GM19025 (cell line): ENCODE data around the gene ICAM3.
"Not testable (repeated sequence)": the region's sequence is repeated elsewhere in the genome, so short reads cannot be mapped to it uniquely, and the experiment has no call there.

Experiments used
- ATAC-seq: cut with Tn5 transposase; IDR thresholded peaks from one replicate; pipeline ENCODE4 v1.9.1; 2021; ENCODE audit warnings: mild to moderate bottlenecking, low read depth, moderate library complexity; ENCODE audit not compliant: unreplicated experiment

Gene ICAM3

GRCh38 chr19:10352764-10353671, 13.6 kb upstream of the ICAM3 start:
- ATAC-seq: no peak

DNA sequence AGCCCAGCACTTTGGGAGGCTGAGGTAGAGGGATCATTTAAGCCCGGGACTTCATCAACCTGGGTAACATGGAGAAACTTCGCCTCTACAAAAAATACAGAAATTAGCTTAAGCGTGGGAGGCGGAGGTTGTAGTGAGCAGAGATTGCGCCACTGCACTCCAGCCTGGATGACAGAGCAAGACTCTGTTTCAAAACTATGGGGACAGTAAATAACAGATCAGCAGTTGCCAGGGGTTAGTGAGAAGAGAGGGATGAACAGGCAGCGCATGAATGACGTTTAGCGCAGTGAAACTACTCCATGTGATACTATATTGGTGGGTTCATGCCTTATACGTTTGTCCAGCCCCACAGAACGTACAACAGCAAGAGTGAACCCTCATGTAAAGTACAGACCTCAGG, 7.1 kb upstream of the ICAM3 start:
- no peak for ATAC-seq

- no peak for ATAC-seq
Observed at GRCh38 chr19:10344780-10345179, 5.4 kb upstream of the ICAM3 start.

- no peak for ATAC-seq
Observed at GRCh38 chr19:10343495-10343894, 4.1 kb upstream of the ICAM3 start.

DNA sequence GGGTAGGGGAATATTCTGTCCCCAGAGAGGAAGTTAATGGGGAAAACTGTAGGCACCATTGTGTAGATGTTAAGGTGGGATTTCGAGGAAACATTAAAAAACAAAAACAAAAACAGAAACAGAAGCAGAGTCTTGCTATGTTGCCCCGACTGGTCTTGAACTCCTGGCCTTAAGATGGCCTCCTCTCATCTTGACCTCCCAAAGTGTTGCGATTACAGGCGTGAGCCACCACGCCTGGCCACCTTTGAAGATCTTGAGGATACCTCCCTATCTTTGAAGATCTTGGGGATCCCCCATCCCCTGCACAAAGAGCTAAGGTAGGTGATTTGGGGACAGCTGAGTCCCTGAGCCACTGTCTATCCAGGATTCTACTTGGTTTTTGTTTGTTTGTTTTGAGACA, 553 bp upstream of the ICAM3 start:
- no peak for ATAC-seq

DNA sequence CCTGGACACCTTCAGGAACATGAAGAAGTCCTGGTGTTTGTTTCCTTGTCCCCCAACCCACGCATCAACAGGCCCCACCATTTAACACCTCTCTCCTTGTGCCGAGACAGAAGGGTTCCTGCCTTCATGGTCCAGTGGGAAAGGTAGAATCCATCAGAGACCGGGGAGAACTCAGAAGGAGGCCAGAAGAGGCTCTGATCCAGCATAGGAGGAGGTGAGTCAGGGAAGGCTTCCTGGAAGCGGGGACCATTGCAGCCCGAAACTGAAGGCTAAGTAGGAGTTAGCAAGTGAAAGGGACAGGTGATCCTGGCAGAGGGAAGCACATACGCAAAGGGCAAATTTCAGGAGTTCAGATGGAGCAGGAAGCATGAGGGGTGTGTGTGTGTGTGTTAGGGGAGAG, 484 bp downstream of the ICAM3 start:
- ATAC-seq: no peak

GRCh38 chr19:10336725-10337124, 2.7 kb downstream of the ICAM3 start:
- ATAC-seq: not testable (repeated sequence)

DNA sequence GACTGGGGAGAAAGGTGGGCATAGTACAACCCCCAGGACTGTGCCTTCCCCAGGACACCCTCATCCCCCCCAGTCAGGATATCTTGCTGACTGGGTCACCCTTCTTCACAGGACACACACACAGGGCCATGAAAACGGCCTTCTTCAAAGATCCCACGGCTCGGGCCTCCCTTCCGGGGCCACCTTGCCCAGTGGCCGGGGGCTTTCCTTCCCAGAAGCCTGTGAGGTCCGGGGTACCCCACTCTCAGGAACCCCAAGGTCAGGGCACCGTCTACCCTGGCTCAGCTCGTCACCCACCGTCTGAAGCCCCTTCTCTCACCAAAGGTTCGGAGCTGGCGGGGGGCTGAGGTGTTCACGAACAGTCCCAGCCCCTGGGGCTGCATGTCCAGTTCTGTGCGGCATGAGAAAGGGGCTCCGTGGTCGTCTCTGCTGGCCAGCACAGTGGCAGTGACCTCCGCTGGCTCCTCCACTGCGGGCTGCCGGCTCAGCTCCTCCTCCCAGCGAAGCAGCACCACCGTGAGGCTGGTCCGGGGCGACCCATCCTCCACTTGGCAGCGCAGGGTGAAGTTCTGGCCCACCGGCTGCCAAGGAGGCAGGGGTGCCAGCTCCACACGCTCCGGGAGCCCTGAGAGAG, 4.0 kb downstream of the ICAM3 start:
- ATAC-seq: no peak

DNA sequence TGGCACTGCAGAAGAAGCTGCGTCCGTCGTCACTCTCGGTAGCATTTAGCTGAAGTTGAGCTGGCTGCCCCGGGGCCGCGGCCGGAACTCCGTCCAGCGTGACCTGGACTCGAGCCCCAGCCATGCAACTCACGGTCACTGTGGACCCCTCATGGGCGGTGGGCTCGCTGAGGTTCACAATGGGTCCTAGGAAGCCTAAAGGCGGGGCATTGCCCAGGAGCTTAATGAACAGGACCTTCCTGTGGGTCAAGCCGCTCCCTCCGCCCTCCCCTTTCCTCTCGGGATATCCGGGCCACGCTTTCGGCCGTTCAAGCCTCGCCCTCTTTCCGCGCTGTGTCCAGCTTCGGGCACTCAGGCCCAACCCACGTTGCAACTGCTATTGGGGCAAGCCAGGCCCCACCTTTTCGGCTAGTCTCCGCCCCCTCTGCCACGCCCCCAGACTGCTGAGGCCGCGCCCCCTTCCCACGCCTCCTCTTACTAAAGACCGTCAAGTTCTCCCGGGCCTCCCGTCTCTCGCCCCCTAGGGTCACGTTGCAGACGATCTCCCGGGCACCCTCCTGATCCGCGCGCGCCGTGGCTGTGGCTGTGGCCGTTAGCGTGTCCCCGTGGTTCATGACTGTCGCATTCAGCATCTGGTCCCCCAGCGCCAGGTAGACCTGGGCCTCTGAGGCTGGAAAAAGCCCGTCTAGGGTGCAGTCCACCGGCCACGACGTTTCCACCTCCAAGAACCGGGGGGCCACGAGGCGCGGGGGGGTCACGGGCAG, 4.7 kb downstream of the ICAM3 start:
- ATAC-seq: no peak

DNA sequence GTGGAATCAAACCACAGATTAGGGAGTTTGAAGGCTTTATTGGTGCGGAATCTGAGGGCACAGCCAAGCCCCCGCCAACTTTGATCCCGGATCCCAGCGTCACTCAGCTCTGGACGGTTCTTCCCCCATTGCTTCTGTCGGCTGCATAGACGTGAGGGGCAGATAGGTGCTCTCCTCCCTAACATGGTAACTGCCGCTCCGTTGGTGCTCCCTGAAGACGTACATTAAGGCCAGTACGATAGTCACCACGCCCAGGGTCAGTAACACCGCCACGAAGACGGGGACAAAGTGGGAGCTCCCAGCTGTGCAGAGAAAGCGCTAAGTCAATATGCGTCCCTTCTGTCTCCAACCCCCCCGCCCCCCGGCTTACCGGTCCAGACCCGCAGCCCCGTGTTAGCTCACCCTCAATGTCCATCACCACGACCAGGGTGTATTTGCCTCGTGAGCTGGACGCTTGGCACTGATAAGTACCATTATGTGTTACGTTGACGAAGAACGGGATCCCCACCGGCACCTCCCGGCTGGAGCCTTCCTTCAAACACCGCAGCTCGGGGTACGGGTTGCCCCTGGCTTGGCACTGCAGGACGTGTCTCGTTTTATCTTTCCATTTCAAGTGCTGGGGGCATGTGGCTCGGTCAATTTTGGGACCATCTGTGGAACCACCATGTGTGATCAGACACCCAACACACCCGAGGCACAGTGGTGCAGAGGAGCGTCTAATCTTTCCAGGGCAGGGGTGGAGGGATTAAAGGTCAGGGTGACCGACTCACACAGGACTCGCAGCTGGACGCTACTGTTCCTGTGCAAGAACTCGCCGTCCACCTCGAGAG, 5.5 kb downstream of the ICAM3 start:
- ATAC-seq: no peak

DNA sequence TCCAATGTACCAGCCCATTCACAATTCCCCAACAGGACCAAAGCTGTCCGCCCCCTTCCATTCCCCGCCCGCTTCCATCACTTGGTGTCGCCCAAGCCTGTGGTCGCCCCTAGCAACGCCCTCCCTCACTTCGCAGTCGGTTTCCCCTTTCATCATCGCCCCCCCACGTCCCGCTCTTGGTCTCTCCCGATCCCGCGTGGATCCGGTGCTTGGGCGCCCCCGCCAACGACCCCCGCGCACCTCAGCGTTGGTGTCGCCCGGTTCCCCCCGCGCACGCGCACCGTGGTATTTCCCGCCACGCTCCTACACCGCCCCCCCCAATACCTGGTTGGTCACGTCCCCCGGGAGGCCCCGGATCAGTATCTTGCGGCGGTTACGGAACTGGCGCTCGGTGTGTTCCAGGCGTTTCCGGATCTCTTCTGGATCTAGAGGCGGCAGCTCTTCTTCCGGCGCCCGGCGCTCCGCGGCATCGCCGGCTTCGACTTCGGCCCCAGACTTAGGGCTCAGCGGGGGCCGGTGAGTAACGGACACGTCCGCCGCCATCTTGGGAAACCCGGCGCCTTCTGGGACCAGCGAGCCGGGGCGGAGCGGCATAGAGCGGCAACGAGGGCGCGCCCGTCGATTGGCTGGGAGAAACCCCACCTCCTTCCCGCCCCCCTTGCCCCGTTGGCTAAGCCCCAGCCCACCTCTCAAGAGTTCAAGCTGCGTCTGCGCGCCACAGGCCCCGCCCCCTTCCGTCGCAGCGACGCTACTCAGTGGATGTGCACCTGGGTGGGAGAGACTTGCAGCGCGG, 6.3 kb downstream of the ICAM3 start, which contains the start of gene RAVER1:
Gene RAVER1 (minus strand): TSS at position 565 of the 793 bp plus-strand sequence. CDS start 22 bp downstream, at position 543.
- peak; percentile 92 for ATAC-seq

DNA sequence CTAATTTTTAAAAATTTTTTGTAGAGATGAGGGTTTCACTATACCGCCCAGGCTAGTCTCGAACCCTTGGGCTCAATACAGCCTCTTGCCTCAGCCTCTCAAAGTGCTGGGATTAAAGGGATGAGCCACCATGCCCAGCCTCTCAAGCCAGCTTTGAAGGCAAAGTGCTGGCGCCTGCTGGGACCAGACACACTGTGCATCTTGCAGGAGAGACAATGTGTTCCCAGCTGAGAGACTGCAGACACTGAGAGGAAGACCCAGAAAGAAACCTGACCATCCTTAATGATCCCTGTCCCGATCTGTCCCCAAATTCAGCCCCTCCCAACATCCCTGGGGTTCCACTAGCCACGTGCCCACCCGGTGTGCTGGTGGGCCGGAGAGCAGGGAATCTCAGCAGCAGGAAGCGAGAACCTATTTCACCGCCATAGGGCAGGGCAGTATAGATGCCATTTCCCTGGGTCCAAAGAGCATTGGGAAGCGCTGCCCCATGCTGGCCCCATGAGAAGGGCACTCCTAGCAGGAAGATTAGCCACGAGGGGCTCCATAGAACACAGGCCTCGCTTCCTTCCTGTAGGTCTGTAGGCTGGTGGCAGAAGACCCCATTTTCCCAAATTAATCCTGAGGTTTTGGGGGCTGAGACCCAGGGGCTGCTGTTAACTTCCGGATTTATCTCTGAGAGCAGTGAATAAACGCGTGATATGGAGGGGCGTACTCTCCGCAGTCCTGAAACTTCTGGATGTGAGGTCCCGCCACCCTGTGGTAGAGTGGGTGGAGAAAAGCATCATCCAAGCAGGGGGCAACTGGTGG, 7.1 kb downstream of the ICAM3 start:
- no peak for ATAC-seq

DNA sequence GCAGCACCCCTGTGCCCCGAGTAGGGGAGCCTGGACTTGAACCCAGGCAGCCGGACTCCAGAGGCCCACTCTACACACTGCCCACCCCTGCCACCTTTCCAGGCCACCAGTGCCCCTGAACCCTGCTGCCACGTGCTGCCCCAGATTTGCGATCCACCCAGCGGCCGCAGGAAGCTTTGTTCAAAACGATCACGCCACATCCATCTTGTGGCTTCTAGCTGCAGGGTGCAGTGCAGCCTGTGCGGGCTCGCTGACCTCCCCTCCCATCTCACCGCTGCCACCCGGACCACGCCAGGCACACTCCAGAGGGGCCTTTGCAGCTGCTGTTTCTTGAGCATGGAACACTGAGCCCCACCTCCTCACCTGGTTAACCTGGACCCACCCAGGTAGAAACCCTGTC, 9.9 kb downstream of the ICAM3 start:
- ATAC-seq: no peak

DNA sequence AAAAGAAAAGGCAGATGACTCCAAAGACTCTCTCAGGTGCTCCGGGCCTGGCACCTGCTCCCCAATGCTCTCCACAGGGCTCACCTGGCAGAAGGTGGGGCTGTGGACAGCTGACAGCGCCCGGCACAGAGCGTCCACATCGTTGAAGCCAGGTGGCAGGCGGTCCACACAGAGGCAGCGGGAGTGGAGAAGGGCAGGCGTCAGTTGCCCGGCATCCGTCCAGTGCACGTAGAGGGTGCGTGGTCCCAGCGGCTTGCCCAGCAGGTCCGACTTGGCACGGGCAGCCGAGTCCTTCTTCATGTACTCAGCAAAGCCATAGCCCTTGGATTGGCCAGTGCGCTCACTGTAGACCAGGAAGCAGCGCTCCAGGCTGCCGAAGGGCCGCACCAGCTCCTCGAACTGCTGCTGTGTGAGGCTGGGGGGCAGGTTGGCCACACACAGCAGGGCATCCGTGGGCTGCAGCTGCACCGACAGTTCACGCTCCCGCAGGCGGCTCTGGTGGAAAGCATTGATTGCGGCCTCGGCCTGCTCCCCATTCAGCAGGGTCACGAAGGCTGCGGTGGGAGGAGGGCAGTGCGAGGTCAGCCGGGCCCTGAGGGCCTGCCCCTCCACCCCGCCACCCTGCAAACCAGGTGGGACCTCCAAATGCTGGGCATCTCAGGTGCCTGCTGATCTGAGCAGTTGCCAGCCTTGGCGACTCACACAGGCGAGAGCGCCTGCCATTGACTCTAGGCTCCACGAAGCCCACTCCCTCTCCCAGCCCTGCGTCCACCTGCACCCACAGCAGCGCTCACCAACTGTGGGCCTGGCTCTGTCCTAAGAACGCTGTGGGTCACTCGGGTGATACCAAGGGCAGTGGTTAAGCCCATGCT, 10.6 kb downstream of the ICAM3 start:
- ATAC-seq: no peak

GRCh38 chr19:10327793-10328192, 11.6 kb downstream of the ICAM3 start:
- no peak for ATAC-seq

- no peak for ATAC-seq
Observed at GRCh38 chr19:10325732-10326131, 13.7 kb downstream of the ICAM3 start.
